Stimulated activated CD4-positive, alpha-beta T cell treated with anti-CD3 and anti-CD28 coated beads, Interleukin-4, amount 100 ng/mL, for 4 hours (primary cell): Measurements from ENCODE around the gene R3HDM4.
"Not testable (repeated sequence)": the region's sequence is repeated elsewhere in the genome, so short reads cannot be mapped to it uniquely, and the experiment has no call there.

Experiments used
- DNase-seq, 2 experiments: peaks; one replicate each; pipeline ENCODE4 v3.0.0-alpha.2; 2020

R3HDM4 gene

GRCh38 chr19:853614-854220 lies 59.3 kb downstream of the R3HDM4 start:
- not testable (repeated sequence) for DNase-seq

DNA sequence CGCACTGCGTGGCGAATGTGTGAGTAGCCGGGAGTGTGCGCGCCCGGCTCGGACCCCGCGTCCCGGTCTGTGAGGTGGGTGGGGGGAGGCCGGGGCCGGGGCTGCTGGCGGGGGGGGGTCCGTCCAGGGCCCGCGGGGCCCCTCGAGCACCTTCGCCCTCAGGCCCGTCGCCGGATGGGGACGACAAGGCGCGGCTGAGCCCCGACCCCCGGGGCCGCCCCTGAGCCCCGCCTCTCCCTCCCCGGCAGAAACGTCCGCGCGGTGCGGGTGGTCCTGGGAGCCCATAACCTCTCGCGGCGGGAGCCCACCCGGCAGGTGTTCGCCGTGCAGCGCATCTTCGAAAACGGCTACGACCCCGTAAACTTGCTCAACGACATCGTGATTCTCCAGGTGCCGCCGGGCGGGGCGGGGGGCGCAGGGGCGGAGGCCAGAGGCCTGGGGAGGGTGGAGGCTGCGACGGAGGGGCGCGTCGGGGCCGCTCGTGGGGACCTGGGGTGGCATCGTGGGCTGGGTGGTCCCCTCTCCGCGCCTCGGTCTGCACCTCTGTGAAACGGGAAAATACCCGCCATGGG lies 59.9 kb downstream of the R3HDM4 start:
- no peak for DNase-seq

GRCh38 chr19:852136-853013 lies 60.6 kb downstream of the R3HDM4 start, which contains the start of gene ELANE:
TSS of gene ELANE (plus strand) at chr19:852303. CDS start at chr19:852329, 26 bp downstream.
- no peak for DNase-seq

- DNase-seq, result no peak
Measured at GRCh38 chr19:850979-851335, 62.1 kb downstream of the R3HDM4 start.

GRCh38 chr19:850221-850978 lies 62.6 kb downstream of the R3HDM4 start:
- DNase-seq, result no peak

DNA sequence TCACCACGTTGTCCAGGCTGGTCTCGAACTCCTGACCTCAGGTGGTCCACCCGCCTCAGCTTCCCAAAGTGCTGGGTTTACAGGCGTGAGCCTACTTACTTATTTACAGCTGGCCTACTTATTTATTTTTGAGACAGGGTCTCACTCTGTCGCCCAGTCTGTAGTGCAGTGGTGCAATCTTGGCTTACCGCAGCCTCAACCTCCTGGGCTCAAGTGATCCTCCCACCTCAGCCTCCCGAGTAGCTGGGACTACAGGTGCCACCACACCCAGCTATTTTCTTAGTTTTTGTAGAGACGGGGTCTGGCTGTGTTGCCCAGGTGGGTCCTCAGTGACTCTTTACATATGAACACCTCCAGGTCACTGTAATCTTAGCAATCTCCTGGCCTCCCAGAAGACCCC lies 63.8 kb downstream of the R3HDM4 start:
- DNase-seq, result not testable (repeated sequence)

DNA sequence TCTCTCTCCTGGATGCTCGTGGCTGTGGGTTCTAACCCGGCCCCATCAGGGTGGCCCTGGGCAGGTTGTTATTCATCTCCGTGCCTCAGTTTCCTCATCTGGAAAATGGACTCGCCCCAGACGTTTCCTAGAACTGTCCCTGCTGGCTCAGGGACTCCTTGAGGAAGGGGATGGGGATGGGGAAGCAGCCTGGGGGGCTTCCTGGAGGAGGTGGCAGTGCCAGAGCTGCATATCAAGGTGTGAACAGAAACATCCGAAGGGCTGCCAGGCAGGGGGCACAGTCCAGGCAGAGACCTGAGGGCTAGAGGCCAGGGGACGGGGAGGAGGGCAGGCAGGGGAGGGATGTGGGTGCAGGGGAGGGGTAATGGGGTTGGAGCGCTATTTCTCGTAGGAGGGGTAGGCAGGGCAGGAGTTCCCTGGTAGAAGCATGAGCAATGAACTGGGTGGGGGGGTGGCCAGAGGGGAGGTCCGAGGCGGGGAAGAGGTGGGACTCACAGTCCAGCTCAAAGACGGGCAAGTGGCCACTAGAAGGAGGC lies 64.6 kb downstream of the R3HDM4 start:
- no peak for DNase-seq
